ENCODE results near the gene ATP8B2. TPM values are rescaled to one million over a fixed set of nuclear protein-coding genes. Genes with fewer than 3 reads are reported as not detected.

The ATP8B2 gene
- polyA plus RNA-seq, 1 experiment = 73.3 TPM

Small RNA genes lying within 50 kb of the gene (small RNA-seq; reads per million reads assigned to genes)
- gene RF00273 (ENCODE audit: insufficient read length, low read depth, low replicate concordance) (not detected), gene RNU6-121P (ENCODE audit: insufficient read length, low read depth, low replicate concordance) (not detected), gene RNU6-239P (ENCODE audit: insufficient read length, low read depth, low replicate concordance) (not detected), gene RNU7-57P (ENCODE audit: insufficient read length, low read depth, low replicate concordance) (not detected)

Other genes with a start within 250 kb of the ATP8B2 start
- gene NUP210L, start 170.5 kb upstream of the ATP8B2 start, polyA plus RNA-seq (2011; rRNA removed) = not detected in 2 replicates
- 275 and 376 TPM in 2 replicates for gene TPM3, start 133.4 kb upstream of the ATP8B2 start, polyA plus RNA-seq (2011; rRNA removed)
- not detected in 2 replicates for gene CFAP141, start 119.2 kb upstream of the ATP8B2 start, polyA plus RNA-seq (2011; rRNA removed)
- gene UBAP2L, start 104.6 kb upstream of the ATP8B2 start, polyA plus RNA-seq (2011; rRNA removed) = 111 and 134 TPM in 2 replicates
- gene HAX1, start 52.9 kb upstream of the ATP8B2 start, polyA plus RNA-seq (2011; rRNA removed) = 268 and 270 TPM in 2 replicates
- not detected in 2 replicates for gene AQP10, start 4.4 kb upstream of the ATP8B2 start, polyA plus RNA-seq (2011; rRNA removed)
- gene IL6R, start 79.8 kb downstream of the ATP8B2 start, polyA plus RNA-seq (2011; rRNA removed) = 3.2 and 6.8 TPM in 2 replicates
- not detected in 2 replicates for gene TDRD10, start 176.7 kb downstream of the ATP8B2 start, polyA plus RNA-seq (2011; rRNA removed)
- not detected in 2 replicates for gene SHE, start 176.9 kb downstream of the ATP8B2 start, polyA plus RNA-seq (2011; rRNA removed)
- 11.0 and 16.1 TPM in 2 replicates for gene UBE2Q1, start 233.1 kb downstream of the ATP8B2 start, polyA plus RNA-seq (2011; rRNA removed)
- gene CHRNB2, start 242.3 kb downstream of the ATP8B2 start, polyA plus RNA-seq (2011; rRNA removed) = 0.06 TPM in 2 replicates